M059J (cell line): Measurements from ENCODE around the gene OPHN1. TPM values are rescaled to one million over a fixed set of nuclear protein-coding genes. Genes with fewer than 3 reads are reported as not detected.

ENCODE experiments used
- DNase-seq: peaks from one replicate; pipeline ENCODE4 v3.0.0-alpha.2; 2012; ENCODE audit warnings: low read depth
- total RNA-seq: library from RNA; depleted of rRNA; stranded (reverse); fragments of >200 nt; shearing (Covaris generic); gene quantifications from 2 replicates; pipeline ENCODE4 v1.2.3, GENCODE V29; 2014

OPHN1 gene
- total RNA-seq, 1 experiment from 2014 or later: 7.0 TPM

GRCh38 chrX:68249401-68249831, 183.9 kb downstream of the OPHN1 start:
- DNase-seq: no peak

- peak; percentile 12 for DNase-seq
Measured at GRCh38 chrX:68238568-68238967, 194.7 kb downstream of the OPHN1 start.

GRCh38 chrX:68234171-68234910, 199.0 kb downstream of the OPHN1 start:
- DNase-seq: no peak

- peak; percentile 9 for DNase-seq
Measured at GRCh38 chrX:68232206-68232605, 201.1 kb downstream of the OPHN1 start.

GRCh38 chrX:68209008-68209407, 224.3 kb downstream of the OPHN1 start:
- DNase-seq: no peak

- DNase-seq: no peak
Measured at GRCh38 chrX:68204521-68205038, 228.7 kb downstream of the OPHN1 start.

- no peak for DNase-seq
Measured at GRCh38 chrX:68203646-68204045, 229.6 kb downstream of the OPHN1 start.

GRCh38 chrX:68203211-68203610, 230.1 kb downstream of the OPHN1 start:
- no peak for DNase-seq

GRCh38 chrX:68199062-68199848, 234.0 kb downstream of the OPHN1 start:
- DNase-seq: no peak

- DNase-seq: peak; percentile 74
Measured at GRCh38 chrX:68196939-68197791, 236.1 kb downstream of the OPHN1 start.

- DNase-seq: no peak
Measured at GRCh38 chrX:68195561-68195960, 237.7 kb downstream of the OPHN1 start.

GRCh38 chrX:68193786-68194185, 239.5 kb downstream of the OPHN1 start:
- no peak for DNase-seq

GRCh38 chrX:68193234-68193633, 240.1 kb downstream of the OPHN1 start:
- DNase-seq: no peak

- DNase-seq: no peak
Measured at GRCh38 chrX:68190799-68191198, 242.5 kb downstream of the OPHN1 start.

- peak; percentile 79 for DNase-seq
Measured at GRCh38 chrX:68186552-68187262, 246.6 kb downstream of the OPHN1 start.

GRCh38 chrX:68185161-68185560, 248.1 kb downstream of the OPHN1 start:
- DNase-seq: no peak

GRCh38 chrX:68183612-68184214, 249.6 kb downstream of the OPHN1 start:
- peak; percentile 66 for DNase-seq

GRCh38 chrX:68180579-68180978, 252.7 kb downstream of the OPHN1 start:
- DNase-seq: no peak

GRCh38 chrX:68179355-68179754, 253.9 kb downstream of the OPHN1 start:
- DNase-seq: no peak

- peak; percentile 64 for DNase-seq
Measured at GRCh38 chrX:68177542-68177941, 255.8 kb downstream of the OPHN1 start.

- peak; percentile 55 for DNase-seq
Measured at GRCh38 chrX:68175562-68175961, 257.7 kb downstream of the OPHN1 start.
